Measurements from ENCODE around the gene CEMIP2.
A peak's percentile ranks its signal among the peaks of the same experiment; 100 is the strongest.
"Not testable (repeated sequence)": the region's sequence is repeated elsewhere in the genome, so short reads cannot be mapped to it uniquely, and the experiment has no call there.

The CEMIP2 gene

DNA sequence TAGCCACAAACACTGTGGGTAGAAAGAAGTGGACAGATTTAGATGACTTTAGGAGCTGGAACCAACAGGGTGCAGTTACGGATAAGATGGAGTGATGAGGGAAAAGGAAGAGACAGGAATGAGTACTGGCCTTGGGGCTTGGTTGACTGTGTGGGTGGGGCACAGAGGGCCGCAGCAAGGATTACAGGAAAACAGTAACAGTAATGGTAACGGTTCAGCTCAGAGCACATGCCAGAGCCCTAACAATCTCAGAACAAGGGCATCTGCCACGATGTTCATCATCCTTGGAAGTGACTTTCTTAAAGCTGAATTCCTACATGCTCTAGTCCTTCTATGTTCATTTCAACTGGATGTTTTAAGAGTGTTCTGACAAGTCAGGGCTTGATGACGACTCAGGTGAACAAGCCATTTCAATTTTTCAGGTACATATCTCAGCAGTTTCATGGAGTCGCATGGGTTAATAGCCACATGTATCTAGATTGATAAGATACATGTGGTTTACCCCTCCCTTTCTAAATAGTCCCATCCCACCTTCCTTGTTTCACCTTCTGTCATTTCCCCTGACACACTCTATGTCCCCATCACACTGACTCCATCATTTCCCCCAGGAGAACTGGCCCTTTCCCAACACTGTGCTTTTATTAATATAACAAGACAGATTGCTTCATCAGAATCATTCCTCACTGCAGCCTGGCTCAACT is 65.0 kb downstream of the CEMIP2 start:
- DNase-seq = no peak

GRCh38 chr9:71697882-71698281 is 70.4 kb downstream of the CEMIP2 start:
- DNase-seq = no peak

DNA sequence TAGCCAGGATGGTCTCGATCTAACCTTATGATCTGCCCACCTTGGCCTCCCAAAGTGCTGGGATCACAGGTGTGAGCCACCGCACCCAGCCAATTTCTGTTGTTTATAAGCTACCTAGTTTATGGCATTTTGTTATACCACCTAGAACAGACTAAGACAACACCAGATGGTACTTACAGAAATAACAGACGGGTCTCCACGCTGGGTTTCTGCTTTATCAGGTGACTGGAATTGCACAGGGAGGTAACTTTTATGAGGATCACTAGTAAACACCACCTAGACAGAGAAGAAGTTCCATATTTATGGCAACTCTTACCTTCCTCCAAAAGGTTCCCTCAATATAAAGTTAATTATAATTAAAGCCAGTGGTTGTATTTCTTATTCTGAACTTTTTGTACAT is 74.0 kb downstream of the CEMIP2 start:
- no peak for DNase-seq

DNA sequence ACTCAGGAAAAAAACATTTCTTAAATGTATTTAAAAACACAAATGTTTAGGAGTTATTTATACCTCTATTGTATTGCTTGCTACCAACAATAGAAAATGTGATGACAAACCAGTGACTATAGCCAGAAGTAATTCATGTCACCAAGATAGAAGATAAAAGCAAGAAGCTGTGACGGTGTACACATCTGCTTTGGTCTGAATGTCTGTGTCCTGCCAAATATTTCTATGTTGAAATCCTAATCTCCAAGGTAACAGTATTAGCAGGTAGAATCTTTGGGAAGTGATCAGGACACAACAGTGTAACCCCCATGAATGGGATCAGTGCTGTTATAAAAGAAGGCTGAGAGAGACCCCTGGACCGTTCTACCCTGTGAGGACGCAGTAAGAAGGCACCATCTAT is 74.7 kb downstream of the CEMIP2 start:
- DNase-seq = no peak

DNA sequence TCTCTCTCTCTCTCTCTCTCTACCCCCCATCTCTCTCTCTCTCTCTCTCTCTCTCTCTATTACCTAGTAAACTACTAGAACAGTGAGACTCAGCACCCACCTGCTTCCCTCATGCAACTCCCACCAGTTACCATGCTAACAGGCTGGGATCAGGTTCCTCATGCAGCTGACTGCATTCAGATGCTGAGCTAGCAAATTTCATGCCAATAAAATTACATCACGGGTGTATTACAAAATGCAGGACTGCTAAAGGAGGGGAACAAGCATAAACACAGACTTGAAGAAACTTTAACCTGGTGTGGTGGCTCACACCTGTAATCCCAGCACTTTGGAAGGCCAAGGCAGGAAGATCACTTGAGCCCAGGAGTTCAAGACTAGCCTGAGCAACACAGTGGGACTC is 76.0 kb downstream of the CEMIP2 start:
- no peak for DNase-seq

GRCh38 chr9:71691576-71691975 is 76.7 kb downstream of the CEMIP2 start:
- DNase-seq = not testable (repeated sequence)

DNA sequence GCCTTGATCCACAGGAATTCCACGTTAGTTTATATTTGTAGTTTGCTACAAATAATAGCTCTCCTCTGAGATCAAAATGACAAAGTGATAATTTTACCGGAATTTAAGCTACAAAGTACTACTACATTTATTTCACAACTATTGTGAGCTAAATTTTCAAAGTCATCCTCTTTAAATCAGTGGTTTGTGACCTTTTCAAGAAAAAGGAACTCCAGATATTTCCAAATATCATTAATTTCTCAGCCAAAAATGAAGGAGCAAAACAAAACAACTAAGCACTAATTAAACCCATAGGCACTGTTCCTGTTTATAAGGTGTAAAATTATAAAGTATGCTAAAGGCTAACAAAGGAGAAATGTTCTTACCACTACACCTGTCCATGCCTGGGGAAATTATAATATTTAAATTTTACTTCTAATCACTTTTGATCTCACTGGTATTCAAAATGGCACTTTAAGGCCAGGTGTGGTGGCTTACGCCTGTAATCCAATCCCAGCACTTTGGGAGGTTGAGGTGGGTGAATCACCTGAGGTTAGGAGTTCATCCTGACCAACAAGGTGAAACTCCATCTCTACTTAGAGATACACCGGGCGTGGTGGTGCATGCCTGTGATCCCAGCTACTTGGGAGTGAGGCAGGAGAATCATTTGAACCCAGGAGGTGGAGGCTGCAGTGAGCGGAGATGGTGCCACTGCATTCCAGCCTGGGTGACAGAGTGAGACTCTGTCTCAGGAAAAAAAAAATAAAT is 77.5 kb downstream of the CEMIP2 start:
- DNase-seq = no peak

DNA sequence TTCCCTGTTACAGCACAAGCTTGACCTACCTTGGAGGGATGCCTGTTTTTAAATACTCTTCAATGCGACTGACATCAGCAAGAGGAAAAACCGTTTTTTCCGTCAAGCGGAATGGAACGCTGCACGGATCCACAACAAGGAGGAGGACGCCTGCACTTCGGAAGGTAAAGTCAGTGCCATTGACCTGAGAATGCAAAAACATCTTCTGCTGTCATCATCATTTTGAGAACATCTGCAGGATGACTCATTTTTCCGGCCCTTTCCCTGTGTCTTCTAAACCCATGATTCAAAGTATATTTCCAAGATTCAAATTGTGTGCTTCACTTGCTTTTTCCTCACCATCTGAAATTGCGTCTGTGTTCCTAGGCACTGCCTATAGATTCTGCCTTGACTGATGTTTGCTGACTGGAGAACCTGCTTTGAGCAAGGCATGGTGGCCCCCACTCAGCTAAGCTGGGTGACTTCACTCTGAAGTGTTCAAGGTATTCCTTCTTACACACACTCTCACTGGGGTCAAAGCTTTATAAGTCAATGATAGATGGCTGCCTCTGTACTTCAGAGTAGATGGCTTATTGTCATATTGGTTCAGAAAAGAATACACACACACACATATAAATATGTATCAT is 78.1 kb downstream of the CEMIP2 start:
- no peak for DNase-seq

GRCh38 chr9:71687676-71688075 is 80.6 kb downstream of the CEMIP2 start:
- DNase-seq = no peak

- no peak for DNase-seq
Measured at GRCh38 chr9:71685988-71686387, 82.3 kb downstream of the CEMIP2 start.

- DNase-seq = peak; percentile 21
Measured at GRCh38 chr9:71685394-71685793, 82.9 kb downstream of the CEMIP2 start.

- no peak for DNase-seq
Measured at GRCh38 chr9:71684566-71684965, 83.7 kb downstream of the CEMIP2 start.

- no peak for DNase-seq
Measured at GRCh38 chr9:71683598-71684235, 84.6 kb downstream of the CEMIP2 start.

DNA sequence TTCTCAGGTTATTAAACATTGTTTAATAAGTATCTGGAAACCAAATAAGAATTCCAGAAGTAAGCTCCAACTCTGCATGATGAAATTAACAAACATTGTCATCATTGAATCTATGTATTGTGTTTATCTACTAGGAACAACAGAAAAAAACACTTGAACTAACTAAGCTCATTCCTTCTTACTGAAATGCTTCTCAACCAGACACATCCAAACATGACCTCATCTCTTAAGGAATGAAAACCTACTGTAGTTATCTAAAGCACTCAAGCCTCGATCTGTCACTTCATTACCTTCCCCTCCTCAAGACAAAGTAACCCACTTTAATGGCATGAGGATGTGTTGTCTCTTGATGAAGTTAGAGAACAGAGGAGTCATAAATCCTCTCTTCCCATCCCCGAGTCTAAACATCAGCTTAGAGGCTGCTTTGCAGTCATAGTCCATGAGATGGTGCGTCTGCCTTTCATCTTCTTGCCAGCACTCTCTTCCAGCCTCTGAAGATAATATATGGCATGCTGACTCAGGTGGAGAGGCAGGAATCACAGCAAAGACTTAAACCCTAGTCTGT is 86.5 kb downstream of the CEMIP2 start:
- no peak for DNase-seq

GRCh38 chr9:71681104-71681707 is 87.1 kb downstream of the CEMIP2 start:
- no peak for DNase-seq

DNA sequence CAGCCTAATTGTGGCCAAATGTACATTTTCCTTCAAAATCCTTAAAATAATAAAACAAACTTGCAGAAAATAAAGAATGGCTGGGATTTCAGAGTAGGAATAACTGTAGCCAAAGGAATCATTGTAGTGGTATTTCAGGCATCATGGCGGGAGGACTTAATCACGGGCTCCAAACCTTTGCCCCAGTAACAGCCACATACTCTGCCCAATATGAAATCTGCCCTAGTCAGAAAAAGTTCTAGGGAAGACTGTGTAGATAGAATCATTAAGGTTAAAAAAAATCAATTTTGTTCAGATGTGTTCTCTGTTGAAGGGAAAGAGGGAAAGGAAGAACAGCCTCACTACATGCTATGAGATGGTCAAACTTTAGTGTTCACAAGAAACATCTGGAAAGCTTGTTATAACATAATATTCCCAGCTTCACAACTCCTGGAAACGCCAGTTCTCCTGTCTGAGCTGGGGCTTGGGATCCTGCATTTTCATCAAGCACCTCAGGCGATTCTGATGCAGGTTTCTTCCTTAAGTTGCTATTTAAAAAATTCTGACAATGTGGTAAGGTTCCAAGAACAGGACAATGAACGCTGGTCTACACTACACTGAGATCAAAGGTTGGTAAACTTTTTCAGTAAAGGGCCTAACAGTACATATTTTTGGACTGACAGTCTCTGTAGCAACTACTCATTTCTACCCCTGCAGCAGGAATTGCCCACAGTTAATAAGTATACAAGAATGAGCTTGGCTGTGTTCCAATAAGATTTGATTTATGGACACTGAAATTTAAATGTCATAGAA is 87.9 kb downstream of the CEMIP2 start:
- no peak for DNase-seq

GRCh38 chr9:71678999-71679398 is 89.3 kb downstream of the CEMIP2 start:
- DNase-seq = no peak

DNA sequence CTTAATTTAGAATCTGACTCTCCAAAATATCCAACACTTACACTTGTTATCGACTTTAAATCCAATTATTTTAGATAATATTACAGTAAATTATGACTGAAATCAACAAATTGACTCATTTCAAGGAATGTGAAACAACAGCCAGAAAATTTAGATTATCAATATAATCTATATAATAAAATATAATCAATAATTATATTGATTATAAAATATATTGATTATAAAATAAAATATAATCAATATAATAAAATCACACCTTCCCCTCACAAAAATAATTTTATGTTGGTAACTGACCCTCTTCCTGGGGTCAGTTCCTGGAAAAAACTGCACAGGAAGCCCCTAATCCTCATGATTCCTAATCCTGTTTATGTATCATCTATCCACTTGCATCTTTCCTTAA is 91.1 kb downstream of the CEMIP2 start:
- no peak for DNase-seq

- DNase-seq = no peak
Measured at GRCh38 chr9:71676460-71676859, 91.9 kb downstream of the CEMIP2 start.

DNA sequence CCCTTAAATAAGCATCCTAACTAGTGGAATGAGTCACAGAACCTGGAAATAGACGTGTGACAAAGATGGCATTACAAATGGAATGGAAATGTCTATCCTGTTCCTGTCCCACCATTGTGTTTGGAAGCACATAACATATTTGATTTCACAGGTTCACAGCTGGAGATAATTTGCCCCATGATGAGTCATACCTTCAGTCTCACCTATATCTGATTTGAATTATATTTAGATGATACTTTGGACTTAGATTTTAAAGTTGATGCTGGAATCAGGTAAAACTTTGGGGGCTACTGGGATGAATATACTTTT is 92.5 kb downstream of the CEMIP2 start:
- DNase-seq = no peak

GRCh38 chr9:71675105-71675856 is 93.0 kb downstream of the CEMIP2 start:
- DNase-seq = no peak

Measured in activated T-cell treated with anti-CD3 and anti-CD28 coated beads for 4 hours (primary cell).